ENCODE results near the gene KRT36. TPM values are rescaled to one million over a fixed set of nuclear protein-coding genes. Genes with fewer than 3 reads are reported as not detected.

The KRT36 gene
- total and polyA plus RNA-seq, 10 of the 15 experiments (the other 5 are each of a cell fraction or from before 2014, with no cell fraction given), result not detected

- TF ChIP-seq ZNF592 (IDR thresholded peaks at IDR 0.05) (no peak), IRF5 (IDR thresholded peaks at IDR 0.05; ENCODE audit: borderline replicate concordance) (no peak), TCF12 (IDR thresholded peaks at IDR 0.05; ENCODE audit: low read depth, low read length) (no peak), USF1 (IDR thresholded peaks at IDR 0.05; ENCODE audit: borderline replicate concordance, extremely low read length, insufficient read depth, low read depth, low read length) (no peak), POLR2A (IDR thresholded peaks at IDR 0.05; ENCODE audit: low read depth, low read length) (no peak), TCF7 (IDR thresholded peaks at IDR 0.05; ENCODE audit: borderline replicate concordance) (no peak)
Observed at GRCh38 chr17:41474863-41475262, 14.8 kb downstream of the KRT36 start (continued).

GRCh38 chr17:41468346-41468745, 21.4 kb downstream of the KRT36 start:
- ChIA-PET CTCF (no interaction called here), RAD21 (ENCODE audit: unreplicated experiment) (no interaction called here), SMC1A (ENCODE audit: uncharacterized antibody, unreplicated experiment) (no interaction called here)

More at GRCh38 chr17:41468346-41468745, 21.4 kb downstream of the KRT36 start:
- intact Hi-C loops (cut with micrococcal nuclease; ENCODE audit: unreplicated experiment) (no loop called here), in situ Hi-C loops (cut with MboI) (no loop called here)
- Histone ChIP-seq H3K9me3 (replicated peaks; ENCODE audit: control insufficient read depth, insufficient read depth, low read length) (no peaks in the 10 kb centered on the region), H3K36me3 (ENCODE audit: control insufficient read depth in 2 of 2, insufficient read depth in 2 of 2, low read length in 1 of 2) (no peaks in the 10 kb centered on the region), H3K79me2 (ENCODE audit: control insufficient read depth, insufficient read depth, low read length) (no peaks in the 10 kb centered on the region), H3K4me2 (ENCODE audit: control insufficient read depth, insufficient read depth) (no peak overlapping the region), H3K27ac (ENCODE audit: control insufficient read depth, insufficient read depth) (no peak overlapping the region), H3K4me3 (no peak overlapping the region), H2AFZ (ENCODE audit: control insufficient read depth, low read depth, low read length) (no peak overlapping the region), H3K27me3 (replicated peaks in 1 of 2; ENCODE audit: control insufficient read depth in 2 of 2, insufficient read depth in 2 of 2, low read length in 1 of 2) (no peaks in the 10 kb centered on the region; a peak in 1 of 4 replicates), H3K4me1 (ENCODE audit: control insufficient read depth, insufficient read depth, low read length) (no peaks in the 10 kb centered on the region), H4K20me1 (ENCODE audit: control insufficient read depth, insufficient read depth) (no peaks in the 10 kb centered on the region), H3K9ac (ENCODE audit: control insufficient read depth, insufficient read depth, low read length) (no peak overlapping the region)
- POLR2A ChIA-PET, result no interaction called here
- no TSS peak for BruUV-seq (replicated peaks)
- ATAC-seq, result no peak
- no peak for DNase-seq (ENCODE audit: low read depth, low spot score)
- no peak for FAIRE-seq
- TF ChIP-seq CREM (IDR thresholded peaks at IDR 0.05; ENCODE audit: low read depth) (no peak), HDAC2 (IDR thresholded peaks at IDR 0.05) (no peak), MXI1 (IDR thresholded peaks at IDR 0.05; ENCODE audit: low read depth, low read length) (no peak), POLR2AphosphoS5 (IDR thresholded peaks at IDR 0.05; ENCODE audit: low read length) (no peak), BCLAF1 (IDR thresholded peaks at IDR 0.05) (no peak)
